Stimulated activated CD4-positive, alpha-beta T cell treated with anti-CD3 and anti-CD28 coated beads, Interleukin-15, amount 100 ng/mL, for 48 hours (primary cell): Measurements from ENCODE around the gene SMG6.

Experiments used
- DNase-seq, 2 donors: peaks; one replicate each; pipeline ENCODE4 v3.0.0-alpha.2; 2020; ENCODE audit warnings: low read depth in 2 of 2

The SMG6 gene

GRCh38 chr17:2235265-2235664, 68.3 kb downstream of the SMG6 start:
- no peak for DNase-seq

GRCh38 chr17:2233441-2233947, 70.1 kb downstream of the SMG6 start:
- no peak for DNase-seq

- DNase-seq: no peak
Observed at GRCh38 chr17:2232244-2232638, 71.3 kb downstream of the SMG6 start.

- DNase-seq: no peak
Observed at GRCh38 chr17:2230877-2231276, 72.7 kb downstream of the SMG6 start.

GRCh38 chr17:2227025-2227699, 76.4 kb downstream of the SMG6 start:
- no peak for DNase-seq

GRCh38 chr17:2223617-2223927, 80.0 kb downstream of the SMG6 start:
- no peak for DNase-seq

GRCh38 chr17:2222901-2223616, 80.5 kb downstream of the SMG6 start:
- no peak for DNase-seq

GRCh38 chr17:2222301-2222700, 81.3 kb downstream of the SMG6 start:
- DNase-seq: no peak

- DNase-seq: no peak
Observed at GRCh38 chr17:2218426-2218825, 85.2 kb downstream of the SMG6 start.

- DNase-seq: peak; percentile 44 to 54
Observed at GRCh38 chr17:2215616-2216364, 87.8 kb downstream of the SMG6 start.

GRCh38 chr17:2214929-2215615, 88.5 kb downstream of the SMG6 start:
- no peak for DNase-seq

- DNase-seq: peak in 1 of 2 donors; percentile 30
Observed at GRCh38 chr17:2214047-2214928, 89.3 kb downstream of the SMG6 start.

GRCh38 chr17:2213291-2213960, 90.2 kb downstream of the SMG6 start:
- DNase-seq: no peak

- no peak for DNase-seq
Observed at GRCh38 chr17:2212400-2212981, 91.1 kb downstream of the SMG6 start.

GRCh38 chr17:2211661-2212399, 91.8 kb downstream of the SMG6 start:
- DNase-seq: no peak

GRCh38 chr17:2210726-2211125, 92.9 kb downstream of the SMG6 start:
- no peak for DNase-seq

GRCh38 chr17:2207815-2208515, 95.6 kb downstream of the SMG6 start:
- DNase-seq: no peak

- no peak for DNase-seq
Observed at GRCh38 chr17:2204393-2204792, 99.2 kb downstream of the SMG6 start.

GRCh38 chr17:2203818-2204217, 99.8 kb downstream of the SMG6 start:
- DNase-seq: no peak
